Retinal pigment epithelial cell (primary cell): ENCODE measurements around the gene SREBF1.

Experiments
- DNase-seq: peaks from one replicate; pipeline ENCODE4 v3.0.0-alpha.2; 2010; ENCODE audit warnings: low read depth
- H3K4me3 ChIP-seq: 2 replicates; pipeline ENCODE4 v1.5.1; 2011; ENCODE audit warnings: mild to moderate bottlenecking, low read length, control low read depth, moderate library complexity
- TF ChIP-seq, protein P1 (sequence below): conservative IDR thresholded peaks from 2 replicates; pipeline ENCODE4 v1.5.1; 2011; ENCODE audit warnings: low read depth, low read length, control low read depth, inconsistent platforms

Gene SREBF1

DNA sequence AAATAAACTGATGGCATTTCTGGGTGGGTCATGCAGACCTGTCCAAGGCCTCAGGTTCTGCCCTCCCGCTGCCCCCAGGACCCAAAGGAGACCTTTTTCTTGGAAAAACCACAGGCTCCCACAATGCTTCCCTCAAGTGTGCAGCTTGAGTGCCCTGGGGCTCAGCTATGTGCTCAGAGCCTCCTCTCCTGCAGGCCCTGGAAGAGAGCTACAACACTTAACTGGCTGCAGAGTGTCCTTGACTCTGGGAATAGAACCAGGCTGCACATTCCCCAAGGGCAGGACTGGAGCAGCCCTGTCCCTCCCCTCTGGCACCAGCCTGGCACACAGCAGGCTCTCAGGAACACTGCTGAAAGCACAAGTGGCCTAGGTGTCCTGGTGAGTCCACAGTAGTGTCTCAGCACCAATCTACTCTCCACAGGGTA lies 4.8 kb upstream of the SREBF1 start:
- TF ChIP-seq, protein P1, sequence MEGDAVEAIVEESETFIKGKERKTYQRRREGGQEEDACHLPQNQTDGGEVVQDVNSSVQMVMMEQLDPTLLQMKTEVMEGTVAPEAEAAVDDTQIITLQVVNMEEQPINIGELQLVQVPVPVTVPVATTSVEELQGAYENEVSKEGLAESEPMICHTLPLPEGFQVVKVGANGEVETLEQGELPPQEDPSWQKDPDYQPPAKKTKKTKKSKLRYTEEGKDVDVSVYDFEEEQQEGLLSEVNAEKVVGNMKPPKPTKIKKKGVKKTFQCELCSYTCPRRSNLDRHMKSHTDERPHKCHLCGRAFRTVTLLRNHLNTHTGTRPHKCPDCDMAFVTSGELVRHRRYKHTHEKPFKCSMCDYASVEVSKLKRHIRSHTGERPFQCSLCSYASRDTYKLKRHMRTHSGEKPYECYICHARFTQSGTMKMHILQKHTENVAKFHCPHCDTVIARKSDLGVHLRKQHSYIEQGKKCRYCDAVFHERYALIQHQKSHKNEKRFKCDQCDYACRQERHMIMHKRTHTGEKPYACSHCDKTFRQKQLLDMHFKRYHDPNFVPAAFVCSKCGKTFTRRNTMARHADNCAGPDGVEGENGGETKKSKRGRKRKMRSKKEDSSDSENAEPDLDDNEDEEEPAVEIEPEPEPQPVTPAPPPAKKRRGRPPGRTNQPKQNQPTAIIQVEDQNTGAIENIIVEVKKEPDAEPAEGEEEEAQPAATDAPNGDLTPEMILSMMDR = no peak
- H3K4me3 ChIP-seq = no peak overlapping the region
- no peak for DNase-seq

DNA sequence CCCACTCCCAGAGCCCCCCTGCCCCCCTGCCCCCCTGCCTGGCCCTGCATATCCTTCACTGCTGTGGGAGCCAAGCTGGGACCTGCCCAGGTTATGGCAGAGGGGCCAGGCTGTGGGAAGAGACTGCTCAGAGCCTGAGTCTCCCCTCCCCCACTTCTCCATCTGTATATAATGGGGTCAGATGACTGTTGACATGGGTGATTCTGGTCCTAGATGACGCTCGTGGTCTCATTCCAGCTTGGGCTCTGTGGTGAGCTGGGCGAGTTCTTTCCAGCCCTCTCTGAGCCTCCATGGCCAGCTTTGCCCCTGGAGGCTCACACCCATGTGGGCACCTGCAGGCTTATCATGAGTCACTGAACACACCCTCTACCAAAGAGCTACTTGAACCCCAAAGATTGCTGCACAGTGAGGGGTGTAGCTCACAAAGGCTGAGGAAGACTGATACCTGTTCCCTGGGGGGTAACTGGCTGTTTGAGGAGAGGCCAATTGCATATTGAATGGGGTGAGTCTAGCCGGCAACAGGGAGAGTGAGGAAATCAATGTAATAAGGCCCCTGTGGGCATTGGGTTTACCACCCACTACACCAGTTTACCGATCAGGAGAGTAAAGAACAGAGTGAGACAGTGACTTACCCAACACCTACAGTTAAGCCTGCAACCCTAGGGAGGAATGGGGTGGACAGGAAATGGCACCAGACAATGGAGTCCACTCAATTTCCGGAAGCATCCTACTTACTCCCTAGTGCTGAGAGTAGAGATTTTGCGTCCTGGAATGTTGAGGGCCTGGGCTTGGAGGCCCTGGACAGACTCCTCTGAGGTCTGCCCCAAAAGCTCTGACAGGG lies 4.2 kb upstream of the SREBF1 start:
- no peak for DNase-seq
- H3K4me3 ChIP-seq = no peak overlapping the region
- TF ChIP-seq, protein P1 = no peak

DNA sequence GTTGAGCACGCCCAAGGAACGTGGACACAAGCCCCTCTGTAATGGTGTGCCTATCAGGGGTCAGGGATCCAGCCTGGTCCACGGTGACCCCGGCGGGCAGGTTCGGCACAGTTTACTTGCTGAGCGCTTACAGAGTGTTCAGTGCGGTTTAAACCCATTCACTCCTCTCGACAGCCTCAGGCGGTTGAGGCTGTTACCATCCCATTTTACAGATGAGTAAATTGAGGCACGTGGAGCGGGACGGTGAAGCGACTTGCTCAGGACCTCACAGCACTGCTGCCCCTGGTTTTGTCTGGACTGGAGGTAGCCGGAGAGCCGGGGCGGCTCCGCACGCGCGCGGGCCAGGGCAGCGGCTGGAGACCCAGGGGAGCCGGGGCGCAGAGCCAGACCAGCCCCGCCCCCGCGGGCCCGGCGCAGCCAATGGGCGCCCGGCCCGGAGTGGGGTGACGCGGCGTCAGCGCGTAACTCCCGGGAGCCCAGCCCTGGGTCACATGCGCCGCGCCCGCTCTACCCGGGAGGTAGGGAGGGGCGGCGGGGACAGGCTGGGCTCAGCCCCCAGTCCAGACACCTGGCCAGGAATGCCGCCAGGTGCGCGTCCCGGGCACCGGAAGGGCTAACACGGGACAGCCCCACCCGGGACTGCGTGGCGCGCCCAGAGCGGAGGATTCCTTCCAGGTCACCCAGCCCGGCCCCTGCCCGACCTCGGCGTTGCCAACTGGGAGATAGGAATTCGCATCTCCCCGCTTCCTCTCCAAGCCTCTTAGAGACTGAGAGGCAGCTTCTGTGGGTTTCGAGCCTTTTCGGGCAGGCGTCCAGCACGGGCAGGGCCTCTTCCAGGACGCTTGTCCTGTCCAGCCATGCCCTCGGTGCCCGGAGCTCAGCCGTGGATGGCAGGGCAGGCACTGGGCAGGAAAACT lies 3.3 kb upstream of the SREBF1 start:
- TF ChIP-seq, protein P1 = no peak
- peak overlapping the region; percentile 37 for H3K4me3 ChIP-seq
- peak; percentile 74 for DNase-seq

DNA sequence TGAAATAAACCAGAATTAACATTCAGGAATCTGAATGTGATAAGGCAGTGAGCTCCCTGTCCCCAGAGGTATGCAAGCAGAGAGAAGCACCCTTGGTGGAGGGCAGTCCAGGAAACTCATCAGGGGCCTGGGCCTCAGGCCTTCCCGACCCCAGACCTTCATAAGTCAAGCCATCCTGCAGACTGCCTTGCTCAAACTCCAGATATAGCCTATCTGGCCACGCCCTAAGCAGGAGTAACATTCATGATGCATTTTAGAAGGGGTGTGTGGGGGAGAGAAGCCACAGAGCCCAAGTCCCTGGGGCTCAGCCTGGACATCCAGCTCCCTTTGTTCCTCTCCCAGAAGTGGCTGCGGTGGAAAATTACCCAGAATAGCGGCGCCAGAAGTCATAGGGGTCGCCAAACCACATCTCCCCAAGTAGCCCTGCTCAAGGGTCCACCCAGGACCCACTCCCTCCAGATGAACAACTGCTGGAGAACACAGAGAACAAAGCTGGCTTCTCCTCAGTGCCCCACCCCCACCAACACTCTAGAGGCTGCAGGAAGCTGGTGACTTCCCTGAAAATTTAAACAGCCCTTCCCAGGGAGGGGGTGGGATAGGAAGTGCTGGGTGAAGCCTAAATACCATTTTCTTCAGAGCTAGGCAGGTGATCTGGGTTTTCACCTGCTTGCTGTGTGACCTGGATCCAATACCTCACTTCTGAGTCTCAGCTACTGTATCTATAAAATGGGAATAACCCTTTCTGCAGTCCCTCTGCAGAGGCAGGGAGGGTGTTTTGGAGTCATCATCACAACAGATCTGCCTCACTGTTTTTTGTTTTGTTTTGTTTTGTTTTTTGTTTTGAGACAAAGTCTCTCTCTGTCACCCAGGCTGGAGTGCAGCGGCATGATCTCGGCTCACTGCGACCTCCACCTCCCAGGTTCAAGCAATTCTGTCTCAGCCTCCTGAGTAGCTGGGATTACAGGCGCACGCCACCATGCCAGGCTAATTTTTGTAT lies 1.5 kb upstream of the SREBF1 start:
- TF ChIP-seq, protein P1 = no peak
- DNase-seq = no peak
- H3K4me3 ChIP-seq = no peak overlapping the region

DNA sequence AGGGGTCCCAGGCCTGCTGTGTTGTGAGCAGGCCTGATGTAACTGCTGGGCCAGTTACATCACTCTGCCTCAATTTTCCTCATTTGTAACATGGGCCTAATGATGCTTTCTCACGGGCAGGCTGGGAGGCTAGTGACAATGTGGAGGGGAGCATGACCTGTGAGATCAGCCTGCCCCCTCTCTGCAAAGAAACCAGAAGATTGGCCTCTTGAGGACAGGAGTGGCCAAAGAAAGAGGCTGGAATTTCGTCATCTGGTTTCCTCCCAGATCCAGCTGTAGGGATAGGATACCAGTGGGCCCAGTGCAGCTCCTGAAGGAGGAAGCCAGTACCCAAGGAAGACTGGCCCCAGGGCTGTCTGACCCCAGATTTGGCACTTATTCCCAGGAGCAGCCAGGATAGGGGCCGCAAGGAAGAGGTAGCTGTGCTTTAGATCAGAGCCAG lies 615 bp upstream of the SREBF1 start:
- peak overlapping the region; percentile 75 for H3K4me3 ChIP-seq
- TF ChIP-seq, protein P1 = no peak
- DNase-seq = no peak

DNA sequence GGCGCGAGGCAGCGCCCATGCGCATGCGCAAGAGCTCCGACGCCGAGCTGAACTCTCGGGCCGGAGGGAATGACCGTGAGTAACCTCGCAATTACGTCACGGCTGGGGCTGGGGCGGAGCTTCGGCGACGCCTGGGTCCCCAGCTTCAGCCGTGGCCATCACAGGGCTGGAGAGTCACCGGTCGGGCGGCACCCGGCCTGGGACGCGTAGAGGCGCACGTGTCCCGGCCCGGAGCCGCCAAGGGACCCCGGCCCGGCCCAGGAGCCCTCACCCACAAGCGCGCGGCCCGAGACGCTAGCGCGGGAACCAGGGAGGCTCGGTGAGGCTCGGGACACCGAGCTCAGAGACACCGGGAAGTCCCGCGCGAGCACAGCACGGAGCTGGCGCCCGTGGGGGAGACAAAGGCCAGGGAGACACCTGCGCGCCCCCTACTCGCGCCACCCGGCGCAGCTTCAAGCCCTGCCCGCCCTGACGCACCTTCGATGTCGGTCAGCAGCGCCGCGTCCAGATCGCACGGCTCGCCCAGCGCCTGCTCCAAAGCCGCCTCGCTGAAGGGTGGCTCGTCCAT lies 452 bp downstream of the SREBF1 start:
- TF ChIP-seq, protein P1 = no peak
- peak; percentile 78 for DNase-seq
- H3K4me3 ChIP-seq = peak overlapping the region; percentile 75
